Spleen (tissue), 7 donors: ENCODE measurements around the gene ATG4C.

Source experiments
- POLR2A ChIP-seq, 3 donors: fragments of 450-650 bp; IDR thresholded peaks; one replicate each; pipeline ENCODE4 v1.5.1; 2017; ENCODE audit warnings: antibody characterized with exemption in 3 of 3, mild to moderate bottlenecking in 1 of 3
- POLR2AphosphoS5 ChIP-seq, 3 donors: sonication (generic); formaldehyde crosslinking; IDR thresholded peaks; one replicate each; pipeline ENCODE4 v1.5.1; 2017; ENCODE audit warnings: antibody characterized with exemption in 3 of 3
- TF ChIP-seq, protein P1 (sequence below), 11 experiments: fragments of 200-600 bp in 7 of 11; fragments of 450-650 bp in 4 of 11; sonication (generic) in 4 of 11; IDR thresholded peaks in 8 of 11; conservative IDR thresholded peaks in 3 of 11; 1 replicate in 7 of 11; 2 replicates in 4 of 11; pipeline versions ENCODE4 v1.4.0 to v1.8.0; 2016 to 2021; ENCODE audit warnings: antibody characterized with exemption in 11 of 11, inconsistent platforms in 4 of 11, mild to moderate bottlenecking in 1 of 11
- donor health status: DM: no; HTN: no; CAD: no; lungs with moderate emphysema.
- donor health status: DM: no; HTN: no; CAD: no.
- donor health status: DM: no; HTN: no; CAD: no.

DNA sequence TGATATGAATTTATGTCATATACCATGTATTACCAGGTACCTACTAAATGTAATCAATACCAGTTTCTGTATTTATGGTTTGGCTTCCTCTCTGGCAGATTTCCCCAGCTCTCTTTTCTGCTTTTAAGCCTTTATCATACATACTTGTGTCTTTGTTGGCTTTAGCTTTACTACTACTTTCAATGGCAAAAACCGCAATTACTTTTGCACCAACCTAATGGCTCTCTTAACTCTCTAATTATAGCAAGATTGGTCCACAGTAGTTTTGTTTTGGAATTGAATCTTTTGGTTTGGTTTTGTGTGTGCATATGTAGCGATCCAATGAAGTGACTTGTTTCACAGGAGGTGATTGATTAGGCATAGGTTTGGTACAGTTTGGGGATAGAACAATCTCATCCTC, 93.6 kb downstream of the ATG4C start:
- TF ChIP-seq POLR2A (IDR thresholded peaks at IDR 0.05) (no peak), POLR2AphosphoS5 (IDR thresholded peaks at IDR 0.05) (no peak)
- TF ChIP-seq, protein P1, sequence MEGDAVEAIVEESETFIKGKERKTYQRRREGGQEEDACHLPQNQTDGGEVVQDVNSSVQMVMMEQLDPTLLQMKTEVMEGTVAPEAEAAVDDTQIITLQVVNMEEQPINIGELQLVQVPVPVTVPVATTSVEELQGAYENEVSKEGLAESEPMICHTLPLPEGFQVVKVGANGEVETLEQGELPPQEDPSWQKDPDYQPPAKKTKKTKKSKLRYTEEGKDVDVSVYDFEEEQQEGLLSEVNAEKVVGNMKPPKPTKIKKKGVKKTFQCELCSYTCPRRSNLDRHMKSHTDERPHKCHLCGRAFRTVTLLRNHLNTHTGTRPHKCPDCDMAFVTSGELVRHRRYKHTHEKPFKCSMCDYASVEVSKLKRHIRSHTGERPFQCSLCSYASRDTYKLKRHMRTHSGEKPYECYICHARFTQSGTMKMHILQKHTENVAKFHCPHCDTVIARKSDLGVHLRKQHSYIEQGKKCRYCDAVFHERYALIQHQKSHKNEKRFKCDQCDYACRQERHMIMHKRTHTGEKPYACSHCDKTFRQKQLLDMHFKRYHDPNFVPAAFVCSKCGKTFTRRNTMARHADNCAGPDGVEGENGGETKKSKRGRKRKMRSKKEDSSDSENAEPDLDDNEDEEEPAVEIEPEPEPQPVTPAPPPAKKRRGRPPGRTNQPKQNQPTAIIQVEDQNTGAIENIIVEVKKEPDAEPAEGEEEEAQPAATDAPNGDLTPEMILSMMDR (IDR thresholded peaks at IDR 0.05 in 8 of 11, conservative IDR thresholded peaks at IDR 0.05 in 3 of 11): no peak
